ENCODE results near the gene ASTL.

ASTL gene

GRCh38 chr2:96083064-96083939 is 55.0 kb downstream of the ASTL start:
- H3K4me3 ChIP-seq (ENCODE audit: control insufficient read depth, low read depth, low read length): no peak overlapping the region
- DNase-seq (ENCODE audit: low read depth): no peak
- TF ChIP-seq CTCF (conservative IDR thresholded peaks at IDR 0.05; ENCODE audit: control insufficient read depth, insufficient read depth, low read depth, low read length): no peak

DNA sequence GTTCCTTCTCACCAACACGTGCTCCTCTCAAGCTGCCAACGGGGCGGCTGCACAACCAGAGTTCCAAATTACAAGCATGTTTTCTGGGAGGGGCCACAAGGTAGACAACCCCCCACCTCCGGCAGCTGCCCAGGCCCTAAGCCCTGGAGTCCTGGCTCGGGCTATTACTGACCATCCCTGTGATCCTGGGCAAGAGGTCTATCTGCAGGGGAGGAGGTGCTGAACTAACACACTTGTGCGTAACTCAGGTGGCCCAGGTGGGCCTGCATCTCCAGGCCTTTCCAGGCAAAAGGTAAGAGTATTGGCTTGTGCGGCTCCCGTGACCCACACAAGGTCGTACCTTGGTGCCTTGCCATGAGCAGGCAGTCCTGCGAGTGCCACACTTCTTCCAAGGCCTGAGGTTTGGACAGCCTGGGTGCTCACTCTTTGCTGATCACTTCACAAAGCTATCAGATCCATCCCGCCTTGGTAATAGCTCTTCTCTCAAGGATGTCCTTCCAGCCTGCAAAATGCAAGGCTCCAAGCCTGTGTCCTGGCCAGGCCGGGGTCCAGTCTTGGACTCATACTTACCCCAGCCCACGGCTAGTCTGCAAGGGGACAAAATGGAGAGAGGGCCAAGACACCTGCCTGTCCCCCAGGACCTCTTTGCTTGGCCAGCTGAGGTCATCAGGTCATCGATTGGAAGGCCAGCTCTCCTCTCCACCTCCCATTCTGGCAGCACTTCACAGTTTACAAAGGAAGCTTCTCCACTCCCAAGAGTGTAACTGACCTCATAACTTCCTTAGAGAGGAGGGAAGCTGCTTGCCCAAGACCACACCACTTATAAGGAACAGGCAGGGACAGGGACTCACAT is 55.9 kb downstream of the ASTL start:
- TF ChIP-seq CTCF (conservative IDR thresholded peaks at IDR 0.05; ENCODE audit: control insufficient read depth, insufficient read depth, low read depth, low read length): no peak
- H3K4me3 ChIP-seq (ENCODE audit: control insufficient read depth, low read depth, low read length): no peak overlapping the region
- DNase-seq (ENCODE audit: low read depth): no peak

DNA sequence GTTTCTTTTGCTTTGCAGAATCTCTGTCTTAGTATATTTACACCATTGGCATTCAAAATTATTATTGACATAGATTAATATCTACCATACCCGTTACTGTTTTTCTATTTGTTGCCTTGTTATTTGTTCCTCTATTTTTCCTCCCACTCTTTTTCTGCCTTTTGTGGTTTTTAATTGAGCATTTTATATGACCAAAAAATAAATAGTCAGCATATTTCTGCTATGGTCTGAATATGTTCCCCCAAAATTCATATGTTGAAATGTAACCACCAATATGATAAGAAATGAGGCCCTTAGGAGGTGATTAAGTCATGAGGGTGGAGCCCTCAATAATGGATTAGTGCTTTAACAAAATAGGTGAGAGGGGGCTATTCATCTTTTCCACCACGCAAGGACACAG is 57.3 kb downstream of the ASTL start:
- H3K4me3 ChIP-seq (ENCODE audit: control insufficient read depth, low read depth, low read length): no peak overlapping the region
- no peak for TF ChIP-seq CTCF (conservative IDR thresholded peaks at IDR 0.05; ENCODE audit: control insufficient read depth, insufficient read depth, low read depth, low read length)
- DNase-seq (ENCODE audit: low read depth): no peak

DNA sequence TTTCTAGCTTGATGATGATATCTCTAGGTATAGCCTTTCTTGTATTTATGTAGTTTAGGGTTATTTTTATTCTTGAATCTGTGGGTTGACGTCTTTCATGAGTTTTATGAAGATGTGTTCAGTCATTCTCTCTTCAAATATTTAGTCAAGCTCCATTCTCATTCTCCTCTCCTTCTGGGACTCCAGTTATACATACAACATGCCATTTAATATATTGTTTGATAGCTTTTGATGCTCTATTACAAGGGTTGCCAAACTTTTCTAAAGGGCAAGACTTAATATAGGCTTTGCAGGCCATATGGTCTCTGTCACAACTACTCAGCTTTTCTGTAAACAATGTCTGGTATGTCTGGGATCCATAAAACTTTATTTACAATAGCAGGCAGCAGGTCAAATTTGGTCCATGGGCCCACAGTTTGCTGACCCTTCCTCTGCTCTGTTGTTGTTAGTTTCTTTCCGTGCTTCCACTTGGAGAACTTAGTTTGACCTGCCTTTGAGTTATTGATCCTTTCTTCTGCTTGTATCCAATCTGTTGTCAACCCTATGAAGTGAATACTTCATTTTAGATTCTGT is 63.0 kb downstream of the ASTL start:
- DNase-seq (ENCODE audit: low read depth): no peak
- no peak for TF ChIP-seq CTCF (conservative IDR thresholded peaks at IDR 0.05; ENCODE audit: control insufficient read depth, insufficient read depth, low read depth, low read length)
- H3K4me3 ChIP-seq (ENCODE audit: control insufficient read depth, low read depth, low read length): no peak overlapping the region

DNA sequence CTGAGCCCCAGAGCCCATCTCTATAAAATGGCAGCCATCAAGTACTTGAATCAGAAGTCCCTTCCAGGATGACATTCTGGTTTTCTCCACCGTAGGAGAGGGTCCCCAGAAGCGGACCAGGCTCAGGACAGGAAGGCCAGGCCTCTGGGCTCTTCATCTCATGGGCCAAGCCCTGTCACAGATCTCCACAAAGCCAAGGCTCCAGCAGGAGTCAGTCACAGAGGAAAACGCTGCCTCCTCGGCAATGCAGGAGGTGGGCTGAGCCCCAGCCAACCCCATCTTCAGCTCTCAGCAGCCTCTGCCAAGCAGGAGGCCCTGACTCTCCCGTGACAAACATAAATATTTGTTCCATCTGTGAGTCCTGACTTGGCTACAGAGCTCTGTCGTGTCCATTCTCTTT is 64.1 kb downstream of the ASTL start:
- no peak overlapping the region for H3K4me3 ChIP-seq (ENCODE audit: control insufficient read depth, low read depth, low read length)

More for the DNA sequence above, 64.1 kb downstream of the ASTL start:
- no peak for TF ChIP-seq CTCF (conservative IDR thresholded peaks at IDR 0.05; ENCODE audit: control insufficient read depth, insufficient read depth, low read depth, low read length)
- DNase-seq (ENCODE audit: low read depth): no peak
